ENCODE data around the gene THSD7A. TPM values are rescaled to one million over a fixed set of nuclear protein-coding genes. Genes with fewer than 3 reads are reported as not detected.

The THSD7A gene
- total RNA-seq, 1 donor from 2014 or later: 0.28 TPM

DNA sequence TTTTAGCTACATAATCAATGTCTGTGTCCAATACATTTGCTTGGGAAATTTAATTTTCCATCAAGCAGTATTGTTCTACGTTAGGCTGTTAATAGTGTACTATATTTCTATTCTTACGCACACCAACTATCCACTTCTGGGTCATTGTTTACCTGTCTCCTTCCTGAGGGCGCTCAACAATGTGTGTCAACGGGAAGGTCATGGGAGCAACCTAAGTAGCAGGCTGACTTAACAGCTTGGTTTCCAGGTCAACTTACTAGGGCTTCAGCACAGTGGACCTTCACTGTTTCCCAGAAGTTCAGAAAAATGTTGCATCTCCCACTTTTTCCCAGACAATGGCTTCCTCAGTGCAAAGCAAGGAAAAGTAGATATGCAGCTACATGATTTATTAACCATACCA, 13.7 kb downstream of the THSD7A start:
- no peak for TF ChIP-seq EZH2phosphoT487 (IDR thresholded peaks at IDR 0.05)
- TF ChIP-seq, protein P1, sequence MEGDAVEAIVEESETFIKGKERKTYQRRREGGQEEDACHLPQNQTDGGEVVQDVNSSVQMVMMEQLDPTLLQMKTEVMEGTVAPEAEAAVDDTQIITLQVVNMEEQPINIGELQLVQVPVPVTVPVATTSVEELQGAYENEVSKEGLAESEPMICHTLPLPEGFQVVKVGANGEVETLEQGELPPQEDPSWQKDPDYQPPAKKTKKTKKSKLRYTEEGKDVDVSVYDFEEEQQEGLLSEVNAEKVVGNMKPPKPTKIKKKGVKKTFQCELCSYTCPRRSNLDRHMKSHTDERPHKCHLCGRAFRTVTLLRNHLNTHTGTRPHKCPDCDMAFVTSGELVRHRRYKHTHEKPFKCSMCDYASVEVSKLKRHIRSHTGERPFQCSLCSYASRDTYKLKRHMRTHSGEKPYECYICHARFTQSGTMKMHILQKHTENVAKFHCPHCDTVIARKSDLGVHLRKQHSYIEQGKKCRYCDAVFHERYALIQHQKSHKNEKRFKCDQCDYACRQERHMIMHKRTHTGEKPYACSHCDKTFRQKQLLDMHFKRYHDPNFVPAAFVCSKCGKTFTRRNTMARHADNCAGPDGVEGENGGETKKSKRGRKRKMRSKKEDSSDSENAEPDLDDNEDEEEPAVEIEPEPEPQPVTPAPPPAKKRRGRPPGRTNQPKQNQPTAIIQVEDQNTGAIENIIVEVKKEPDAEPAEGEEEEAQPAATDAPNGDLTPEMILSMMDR (IDR thresholded peaks at IDR 0.05): no peak
- TF ChIP-seq EZH2 (IDR thresholded peaks at IDR 0.05): no peak
- H3K27me3 Mint-ChIP-seq (ENCODE audit: insufficient read depth, low read depth): no peaks in the 10 kb centered on the region
- no peak for DNase-seq (ENCODE audit: low spot score)
- H3F3A ChIP-seq (ENCODE audit: low read depth): no peaks in the 10 kb centered on the region
- no peaks in the 10 kb centered on the region for H3K36me3 Mint-ChIP-seq
- H3K9ac ChIP-seq: no peak overlapping the region
- no peak overlapping the region for H3K4me3 Mint-ChIP-seq
- no peaks in the 10 kb centered on the region for H4K20me1 ChIP-seq (ENCODE audit: low read depth)
- H3K4me1 Mint-ChIP-seq: peaks cover 4% of the 10 kb centered on the region
- H2AFZ ChIP-seq (replicated peaks): no peak overlapping the region
- no peaks in the 10 kb centered on the region for H3K27me3 ChIP-seq
- no peaks in the 10 kb centered on the region for H3K36me3 ChIP-seq
- H3K4me3 ChIP-seq: no peak overlapping the region
- no peak overlapping the region for H3K27ac Mint-ChIP-seq
- H3K27ac ChIP-seq: no peak overlapping the region
- no peaks in the 10 kb centered on the region for H3K79me2 ChIP-seq (ENCODE audit: low read depth)
- no peaks in the 10 kb centered on the region for H3K4me1 ChIP-seq
- H3K4me2 ChIP-seq: no peak overlapping the region
- peaks cover 7% of the 10 kb centered on the region for H3K9me3 Mint-ChIP-seq
- no peaks in the 10 kb centered on the region for H3K9me3 ChIP-seq (ENCODE audit: low read depth)

DNA sequence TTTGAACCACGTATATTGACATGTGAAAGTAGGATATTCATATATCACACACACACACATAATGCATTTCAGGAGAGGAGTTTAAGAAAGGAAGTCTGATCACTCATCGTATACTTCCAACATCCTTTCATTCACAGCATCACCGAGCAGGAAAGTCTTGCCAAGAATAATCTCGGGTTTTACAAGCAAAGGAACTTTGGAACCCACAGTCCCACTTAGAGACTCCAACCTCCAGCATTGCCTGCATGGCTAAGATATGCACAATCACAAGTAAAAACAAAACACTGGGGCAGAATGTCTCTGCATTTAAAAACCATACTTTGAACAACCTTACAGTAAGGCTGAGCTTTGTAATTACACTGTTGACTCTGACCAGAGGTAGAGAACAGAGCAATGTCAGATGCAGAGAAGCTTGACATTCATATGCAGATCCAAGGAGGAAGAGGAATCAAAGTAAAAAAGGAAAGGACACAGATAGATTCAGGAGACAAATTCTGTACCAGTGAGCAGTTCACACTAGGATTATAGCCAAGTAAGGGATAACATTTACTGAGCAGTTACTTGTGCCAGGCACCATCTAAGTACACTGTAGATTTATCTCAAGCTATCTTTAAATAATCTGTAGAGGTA, 14.8 kb downstream of the THSD7A start:
- Histone ChIP-seq H3K4me1 (no peaks in the 10 kb centered on the region), H3K4me3 (no peak overlapping the region), H3K4me2 (no peak overlapping the region), H2AFZ (replicated peaks) (no peak overlapping the region), H3K36me3 (no peaks in the 10 kb centered on the region), H3K27me3 (no peaks in the 10 kb centered on the region), H3K9me3 (ENCODE audit: low read depth) (no peaks in the 10 kb centered on the region), H3K79me2 (ENCODE audit: low read depth) (no peaks in the 10 kb centered on the region), H4K20me1 (ENCODE audit: low read depth) (no peaks in the 10 kb centered on the region), H3K27ac (no peak overlapping the region), H3K9ac (no peak overlapping the region), H3F3A (ENCODE audit: low read depth) (no peaks in the 10 kb centered on the region)
- no peak overlapping the region for H3K4me3 Mint-ChIP-seq
- H3K27ac Mint-ChIP-seq: no peak overlapping the region
- H3K9me3 Mint-ChIP-seq: peaks cover 7% of the 10 kb centered on the region
- no peaks in the 10 kb centered on the region for H3K27me3 Mint-ChIP-seq (ENCODE audit: insufficient read depth, low read depth)
- TF ChIP-seq EZH2 (IDR thresholded peaks at IDR 0.05) (no peak), EZH2phosphoT487 (IDR thresholded peaks at IDR 0.05) (no peak)
- TF ChIP-seq, protein P1 (IDR thresholded peaks at IDR 0.05): no peak
- DNase-seq (ENCODE audit: low spot score): no peak
- H3K36me3 Mint-ChIP-seq: no peaks in the 10 kb centered on the region
- H3K4me1 Mint-ChIP-seq: peaks cover 4% of the 10 kb centered on the region

DNA sequence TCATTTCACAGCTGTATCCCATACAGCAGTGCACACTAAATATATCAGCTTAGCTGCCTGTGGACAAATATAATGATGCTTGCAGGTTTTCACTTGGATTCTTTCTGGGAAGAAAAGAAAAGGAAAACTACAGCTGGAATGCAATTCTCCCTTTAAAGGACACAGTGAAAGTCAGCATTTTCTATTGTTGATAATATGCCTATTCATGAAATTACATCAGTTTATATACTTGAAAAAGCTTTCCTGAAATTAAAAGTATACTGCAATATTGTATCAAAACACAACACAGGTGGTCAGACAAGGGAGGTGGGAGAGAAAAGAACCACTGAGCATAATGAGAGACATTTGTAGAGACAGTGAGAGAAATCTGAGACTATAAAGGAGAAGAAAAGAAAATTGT, 20.3 kb downstream of the THSD7A start:
- Mint-ChIP-seq H3K4me3 (no peak overlapping the region), H3K27me3 (ENCODE audit: insufficient read depth, low read depth) (no peaks in the 10 kb centered on the region), H3K27ac (no peak overlapping the region), H3K4me1 (peaks cover 3% of the 10 kb centered on the region), H3K36me3 (no peaks in the 10 kb centered on the region), H3K9me3 (no peaks in the 10 kb centered on the region)
- Histone ChIP-seq H3K36me3 (no peaks in the 10 kb centered on the region), H3K4me3 (no peak overlapping the region), H4K20me1 (ENCODE audit: low read depth) (no peaks in the 10 kb centered on the region), H3K79me2 (ENCODE audit: low read depth) (no peaks in the 10 kb centered on the region), H2AFZ (replicated peaks) (no peak overlapping the region), H3K9me3 (ENCODE audit: low read depth) (no peaks in the 10 kb centered on the region), H3K27me3 (no peaks in the 10 kb centered on the region), H3F3A (ENCODE audit: low read depth) (no peaks in the 10 kb centered on the region), H3K4me2 (no peak overlapping the region), H3K9ac (no peak overlapping the region), H3K27ac (no peak overlapping the region), H3K4me1 (no peaks in the 10 kb centered on the region)
- no peak for TF ChIP-seq EZH2 (IDR thresholded peaks at IDR 0.05)
- no peak for TF ChIP-seq EZH2phosphoT487 (IDR thresholded peaks at IDR 0.05)
- TF ChIP-seq, protein P1 (IDR thresholded peaks at IDR 0.05): no peak
- DNase-seq (ENCODE audit: low spot score): no peak

Data from neural progenitor cell (in vitro differentiated cells).